Kidney epithelial cell (primary cell): ENCODE results near the gene FAM20C. TPM values are rescaled to one million over a fixed set of nuclear protein-coding genes. Genes with fewer than 3 reads are reported as not detected.

ENCODE experiments used
- DNase-seq: peaks from one replicate; pipeline ENCODE4 v3.0.0-alpha.2; 2010; ENCODE audit warnings: low read depth
- H3K27me3 ChIP-seq: 2 replicates; pipeline ENCODE4 v1.6.0; 2011; ENCODE audit warnings: low read length; ENCODE audit not compliant: control insufficient read depth, insufficient read depth
- H3K36me3 ChIP-seq: 2 replicates; pipeline ENCODE4 v1.5.1; 2011; ENCODE audit warnings: low read length; ENCODE audit not compliant: control insufficient read depth, insufficient read depth
- H3K4me3 ChIP-seq: 2 replicates; pipeline ENCODE4 v1.5.1; 2011; ENCODE audit warnings: low read depth, mild to moderate bottlenecking, control low read depth, low read length
- total RNA-seq: library from RNA; depleted of rRNA; stranded (reverse); fragments of >200 nt; gene quantifications from 2 replicates; pipeline ENCODE4 v1.2.3, GENCODE V29; 2015
- TF ChIP-seq, protein P1 (sequence below): IDR thresholded peaks from 2 replicates; pipeline ENCODE4 v1.5.1; 2011; ENCODE audit warnings: mild to moderate bottlenecking, moderate library complexity, low read length, control low read depth, inconsistent platforms; ENCODE audit not compliant: insufficient read depth, poor library complexity, severe bottlenecking

Gene FAM20C
- total RNA-seq, 1 donor from 2014 or later: 39.1 TPM

DNA sequence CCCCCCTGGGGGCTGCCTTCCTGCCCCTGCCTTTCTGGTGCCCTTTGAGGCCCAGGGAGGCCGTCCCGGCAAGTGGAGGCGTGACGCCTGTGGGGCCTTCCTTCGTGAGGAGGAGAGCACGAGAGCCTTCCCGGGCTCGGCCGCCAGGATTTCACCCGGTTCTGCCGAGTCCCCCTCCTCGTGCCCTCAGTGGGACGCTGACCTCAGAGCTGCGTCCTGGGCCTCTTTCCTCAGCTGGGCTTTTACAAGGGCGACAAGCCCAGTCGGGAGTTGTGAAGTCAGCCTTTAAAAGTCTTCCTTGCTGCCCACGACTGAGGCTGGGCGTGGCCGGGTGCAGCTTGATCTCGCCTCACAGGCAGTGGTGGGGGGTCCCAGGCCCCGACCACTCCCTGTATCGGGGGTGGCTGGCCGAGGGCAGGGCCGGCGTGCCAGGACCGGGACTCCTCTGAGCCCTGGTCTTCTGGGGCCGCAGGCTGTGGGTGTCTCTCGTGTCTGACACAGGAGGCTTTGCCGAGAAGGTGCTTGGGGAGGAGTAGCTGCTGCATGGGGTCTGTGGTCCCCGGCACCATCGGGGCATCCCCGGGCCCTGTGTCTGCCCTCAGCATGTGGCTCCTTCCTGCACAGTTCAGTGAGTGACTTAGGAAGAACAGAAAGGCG is 41.8 kb downstream of the FAM20C start:
- Histone ChIP-seq H3K36me3 (peaks cover 2% of the 10 kb centered on the region), H3K4me3 (no peak overlapping the region), H3K27me3 (no peaks in the 10 kb centered on the region)
- TF ChIP-seq, protein P1, sequence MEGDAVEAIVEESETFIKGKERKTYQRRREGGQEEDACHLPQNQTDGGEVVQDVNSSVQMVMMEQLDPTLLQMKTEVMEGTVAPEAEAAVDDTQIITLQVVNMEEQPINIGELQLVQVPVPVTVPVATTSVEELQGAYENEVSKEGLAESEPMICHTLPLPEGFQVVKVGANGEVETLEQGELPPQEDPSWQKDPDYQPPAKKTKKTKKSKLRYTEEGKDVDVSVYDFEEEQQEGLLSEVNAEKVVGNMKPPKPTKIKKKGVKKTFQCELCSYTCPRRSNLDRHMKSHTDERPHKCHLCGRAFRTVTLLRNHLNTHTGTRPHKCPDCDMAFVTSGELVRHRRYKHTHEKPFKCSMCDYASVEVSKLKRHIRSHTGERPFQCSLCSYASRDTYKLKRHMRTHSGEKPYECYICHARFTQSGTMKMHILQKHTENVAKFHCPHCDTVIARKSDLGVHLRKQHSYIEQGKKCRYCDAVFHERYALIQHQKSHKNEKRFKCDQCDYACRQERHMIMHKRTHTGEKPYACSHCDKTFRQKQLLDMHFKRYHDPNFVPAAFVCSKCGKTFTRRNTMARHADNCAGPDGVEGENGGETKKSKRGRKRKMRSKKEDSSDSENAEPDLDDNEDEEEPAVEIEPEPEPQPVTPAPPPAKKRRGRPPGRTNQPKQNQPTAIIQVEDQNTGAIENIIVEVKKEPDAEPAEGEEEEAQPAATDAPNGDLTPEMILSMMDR: no peak
- no peak for DNase-seq

DNA sequence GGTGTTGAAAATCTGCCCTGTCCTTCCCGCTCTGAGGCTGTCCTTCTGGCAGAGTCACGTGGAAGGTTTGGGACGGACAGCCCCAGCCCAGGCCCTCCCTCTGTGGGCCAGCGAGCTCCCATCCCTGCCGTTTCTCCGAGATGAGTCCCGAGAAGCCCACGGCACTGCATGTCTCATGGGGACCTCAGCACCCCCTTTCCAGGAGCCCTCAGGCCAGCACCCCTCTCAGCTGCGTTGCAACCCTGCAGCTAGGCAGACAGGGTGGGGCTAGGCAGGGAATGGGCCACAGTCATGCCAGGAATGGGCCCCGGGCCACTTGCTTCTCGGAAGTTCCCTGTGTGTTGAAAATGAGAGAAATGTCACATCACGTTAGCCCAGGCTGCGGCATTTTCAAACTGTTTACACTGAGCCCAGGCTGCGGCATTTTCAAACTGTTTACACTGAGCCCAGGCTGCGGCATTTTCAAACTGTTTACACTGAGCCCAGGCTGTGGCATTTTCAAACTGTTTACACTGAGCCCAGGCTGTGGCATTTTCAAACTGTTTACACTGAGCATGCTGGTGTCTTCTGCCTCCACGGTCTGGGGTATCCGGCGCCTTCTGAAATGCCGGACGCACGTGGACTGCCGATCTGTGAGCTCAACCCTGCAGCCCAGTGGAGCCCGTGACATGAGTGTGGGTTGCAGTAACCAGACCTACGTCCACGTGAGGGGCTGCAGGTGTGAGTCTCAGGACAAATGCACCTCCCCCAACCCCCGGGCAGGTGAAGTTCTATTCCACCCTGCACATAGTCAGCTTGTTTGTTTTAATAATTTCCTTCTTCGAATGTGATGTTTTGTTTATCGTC is 42.6 kb downstream of the FAM20C start:
- Histone ChIP-seq H3K4me3 (no peak overlapping the region), H3K27me3 (no peaks in the 10 kb centered on the region), H3K36me3 (peaks cover 2% of the 10 kb centered on the region)
- TF ChIP-seq, protein P1: no peak
- DNase-seq: no peak

DNA sequence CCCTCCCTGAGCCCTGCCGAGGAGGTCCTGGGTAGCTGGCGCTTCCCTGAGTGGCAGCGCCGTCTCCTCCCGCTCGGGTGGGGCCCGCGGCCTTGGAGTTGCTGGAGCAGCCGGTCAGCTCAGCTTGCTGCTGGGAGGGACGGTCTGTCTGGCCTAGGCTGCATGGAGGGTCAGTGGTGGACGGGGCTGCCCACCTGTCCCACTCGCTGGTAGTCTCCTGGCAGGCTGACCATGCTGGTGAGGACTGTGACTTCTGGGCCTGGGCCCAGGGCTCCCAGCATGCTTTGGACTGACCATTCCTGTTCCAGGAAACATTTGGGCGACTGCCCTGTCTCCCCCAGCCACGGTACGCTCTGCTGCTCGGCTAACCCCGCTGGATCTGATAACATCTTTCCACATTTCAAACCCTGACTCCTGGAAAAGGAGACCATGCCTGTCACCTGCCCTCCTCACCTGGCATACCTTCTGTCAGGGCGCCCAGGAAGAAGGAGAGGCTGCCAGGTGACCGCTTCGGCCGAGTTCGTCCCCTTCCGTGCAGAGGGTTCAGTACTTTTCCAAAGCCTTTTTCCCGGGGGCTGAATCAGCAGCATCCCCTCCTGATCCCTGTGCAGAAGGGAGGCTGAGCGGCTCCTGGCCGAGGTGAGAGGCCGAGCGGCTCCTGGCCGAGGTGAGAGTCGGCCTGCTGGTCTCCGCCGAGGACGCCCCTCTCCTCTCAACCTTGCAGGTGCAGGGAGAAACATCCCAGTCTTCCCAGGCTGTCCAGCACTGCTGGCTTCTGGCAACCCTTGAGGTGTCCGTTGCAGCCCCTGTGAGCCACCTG is 43.4 kb downstream of the FAM20C start:
- H3K4me3 ChIP-seq: no peak overlapping the region
- no peaks in the 10 kb centered on the region for H3K27me3 ChIP-seq
- no peak for DNase-seq
- TF ChIP-seq, protein P1: no peak
- H3K36me3 ChIP-seq: peaks cover 2% of the 10 kb centered on the region

DNA sequence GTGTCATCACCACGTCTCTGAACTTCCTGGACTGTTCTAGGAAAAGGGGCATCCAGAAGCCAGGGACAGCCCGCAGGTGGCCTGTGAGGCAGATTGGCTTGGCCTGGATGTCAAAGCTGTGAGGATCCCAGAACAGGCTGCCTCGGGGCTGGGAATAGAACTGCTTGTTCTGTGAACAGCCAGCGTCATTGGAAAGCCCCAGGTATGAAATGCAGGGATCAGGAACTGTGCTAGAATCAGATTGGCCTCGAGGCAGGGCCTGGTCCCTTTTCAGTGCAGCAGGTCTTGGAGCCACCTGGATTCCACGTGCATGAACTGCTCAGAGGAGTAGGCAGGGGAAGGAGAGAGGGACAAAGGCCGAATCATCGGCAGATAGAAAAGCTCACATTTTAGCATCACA is 44.6 kb downstream of the FAM20C start:
- Histone ChIP-seq H3K4me3 (no peak overlapping the region), H3K27me3 (no peaks in the 10 kb centered on the region), H3K36me3 (peaks cover 2% of the 10 kb centered on the region)
- TF ChIP-seq, protein P1: no peak
- no peak for DNase-seq

DNA sequence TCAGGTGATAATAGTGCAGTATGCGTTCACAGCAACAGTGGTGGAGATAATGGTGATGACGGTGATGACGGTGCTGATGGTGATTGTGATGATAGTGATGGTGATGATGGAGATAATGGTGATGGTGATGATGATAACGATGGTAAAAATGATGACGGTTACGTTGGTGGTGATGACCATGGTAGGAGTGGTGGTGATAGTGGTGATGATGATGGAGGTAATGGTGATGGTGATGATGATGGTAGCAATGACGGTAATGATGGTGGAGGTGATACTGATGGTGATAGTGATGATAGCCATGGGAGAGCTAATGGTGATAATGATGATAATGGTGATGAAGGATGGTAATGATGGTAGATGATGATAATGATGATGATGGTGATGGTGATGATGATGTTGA is 45.0 kb downstream of the FAM20C start:
- no peaks in the 10 kb centered on the region for H3K27me3 ChIP-seq
- TF ChIP-seq, protein P1: no peak
- peaks cover 2% of the 10 kb centered on the region for H3K36me3 ChIP-seq
- no peak for DNase-seq
- H3K4me3 ChIP-seq: no peak overlapping the region
